ENCODE measurements around the gene TRPC4AP.

- TF ChIP-seq POLR2A (IDR thresholded peaks at IDR 0.05): no peak
- TF ChIP-seq, protein P1, sequence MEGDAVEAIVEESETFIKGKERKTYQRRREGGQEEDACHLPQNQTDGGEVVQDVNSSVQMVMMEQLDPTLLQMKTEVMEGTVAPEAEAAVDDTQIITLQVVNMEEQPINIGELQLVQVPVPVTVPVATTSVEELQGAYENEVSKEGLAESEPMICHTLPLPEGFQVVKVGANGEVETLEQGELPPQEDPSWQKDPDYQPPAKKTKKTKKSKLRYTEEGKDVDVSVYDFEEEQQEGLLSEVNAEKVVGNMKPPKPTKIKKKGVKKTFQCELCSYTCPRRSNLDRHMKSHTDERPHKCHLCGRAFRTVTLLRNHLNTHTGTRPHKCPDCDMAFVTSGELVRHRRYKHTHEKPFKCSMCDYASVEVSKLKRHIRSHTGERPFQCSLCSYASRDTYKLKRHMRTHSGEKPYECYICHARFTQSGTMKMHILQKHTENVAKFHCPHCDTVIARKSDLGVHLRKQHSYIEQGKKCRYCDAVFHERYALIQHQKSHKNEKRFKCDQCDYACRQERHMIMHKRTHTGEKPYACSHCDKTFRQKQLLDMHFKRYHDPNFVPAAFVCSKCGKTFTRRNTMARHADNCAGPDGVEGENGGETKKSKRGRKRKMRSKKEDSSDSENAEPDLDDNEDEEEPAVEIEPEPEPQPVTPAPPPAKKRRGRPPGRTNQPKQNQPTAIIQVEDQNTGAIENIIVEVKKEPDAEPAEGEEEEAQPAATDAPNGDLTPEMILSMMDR (IDR thresholded peaks at IDR 0.05): no peak
Measured at GRCh38 chr20:35018590-35019371, 73.8 kb downstream of the TRPC4AP start.
